H1 (cell line): ENCODE measurements around the gene CERT1. TPM values are rescaled to one million over a fixed set of nuclear protein-coding genes. Genes with fewer than 3 reads are reported as not detected.

Experiments used
- CTCF ChIA-PET: fragments of 300-600 bp; sonication (Branson Sonifier 250); formaldehyde crosslinking; loops from one replicate; lab custom pipeline; 2021; ENCODE audit not compliant: partially characterized antibody; lab: Charles Lee
- POLR2A ChIA-PET: fragments of 300-600 bp; sonication (Branson Sonifier 250); formaldehyde crosslinking; loops from one replicate; lab custom pipeline; 2021; ENCODE audit warnings: inconsistent platforms; ENCODE audit not compliant: partially characterized antibody; lab: Charles Lee
- DNase-seq, 2 experiments: peaks; one replicate each; pipeline versions ENCODE4 v3.0.0 to v3.0.0-alpha.2; 2010 to 2022; ENCODE audit warnings: low spot score in 2 of 2, low read depth in 1 of 2, mixed read lengths in 1 of 2
- FAIRE-seq: peaks from 2 replicates; lab custom pipeline; 2011; peaks lifted over from hg19 to GRCh38; lab: Jason Lieb, UNC
- H2AFZ ChIP-seq: 2 replicates; pipeline ENCODE4 v1.8.1; 2012; ENCODE audit warnings: low read length, inconsistent platforms
- H2AK5ac ChIP-seq: 2 replicates; pipeline ENCODE4 v1.6.1; 2013; ENCODE audit warnings: low read depth, low read length
- H2BK120ac ChIP-seq: replicated peaks from 2 replicates; pipeline ENCODE3; 2013; ENCODE audit warnings: low read depth, low read length, inconsistent platforms
- H2BK12ac ChIP-seq: 2 replicates; pipeline ENCODE4 v1.6.1; 2013; ENCODE audit warnings: low read depth, low read length
- H2BK15ac ChIP-seq: 2 replicates; pipeline ENCODE4 v1.6.1; 2013; ENCODE audit warnings: low read length
- H2BK20ac ChIP-seq: 2 replicates; pipeline ENCODE4 v1.6.1; 2013; ENCODE audit warnings: low read length
- H2BK5ac ChIP-seq: 2 replicates; pipeline ENCODE4 v1.6.1; 2013; ENCODE audit warnings: low read depth, low read length
- H3K14ac ChIP-seq: 2 replicates; pipeline ENCODE4 v1.6.1; 2013; ENCODE audit warnings: inconsistent platforms; ENCODE audit not compliant: insufficient read length
- H3K18ac ChIP-seq: 2 replicates; pipeline ENCODE4 v1.6.1; 2013; ENCODE audit warnings: low read length; ENCODE audit errors: extremely low read depth
- H3K23ac ChIP-seq: 2 replicates; pipeline ENCODE4 v1.6.1; 2013; ENCODE audit warnings: inconsistent platforms; ENCODE audit not compliant: insufficient read length
- H3K23me2 ChIP-seq: 2 replicates; pipeline ENCODE4 v1.6.1; 2013; ENCODE audit warnings: low read depth, low read length
- H3K27ac ChIP-seq: 2 replicates; pipeline ENCODE4 v1.6.1; 2011; ENCODE audit warnings: low read depth, low read length, inconsistent platforms
- H3K27me3 ChIP-seq, 4 experiments: replicated peaks in 1 of 4; 1 replicate in 1 of 4; 2 replicates in 3 of 4; pipeline versions ENCODE4 v1.6.1 to v1.8.1; 2011 to 2013; ENCODE audit warnings: low read length in 3 of 4, mild to moderate bottlenecking in 3 of 4, inconsistent platforms in 2 of 4, mixed read lengths in 2 of 4, moderate library complexity in 1 of 4; ENCODE audit not compliant: control insufficient read depth in 3 of 4, insufficient read depth in 3 of 4; ENCODE audit errors: extremely low read depth in 1 of 4
- H3K36me3 ChIP-seq, 4 experiments: 2 replicates each; pipeline versions ENCODE4 v1.6.1 to v1.8.1; 2011 to 2013; ENCODE audit warnings: mild to moderate bottlenecking in 4 of 4, low read length in 3 of 4, moderate library complexity in 2 of 4, control low read depth in 1 of 4, inconsistent platforms in 1 of 4; ENCODE audit not compliant: insufficient read depth in 4 of 4, control insufficient read depth in 2 of 4
- H3K4ac ChIP-seq: replicated peaks from 2 replicates; pipeline ENCODE3; 2013; ENCODE audit warnings: low read length, low read depth, mixed read lengths, inconsistent platforms; ENCODE audit not compliant: insufficient read length
- H3K4me1 ChIP-seq, 4 experiments: replicated peaks in 1 of 4; 1 replicate in 1 of 4; 2 replicates in 3 of 4; pipeline versions ENCODE4 v1.6.1 to v1.8.1; 2011 to 2013; ENCODE audit warnings: low read length in 3 of 4, inconsistent platforms in 2 of 4, mixed read lengths in 1 of 4; ENCODE audit not compliant: insufficient read depth in 4 of 4, control insufficient read depth in 3 of 4
- H3K4me2 ChIP-seq, 2 experiments: 2 replicates each; pipeline versions ENCODE4 v1.6.1 to v1.8.1; 2011 to 2013; ENCODE audit warnings: low read depth in 2 of 2, low read length in 2 of 2, control low read depth in 1 of 2, inconsistent platforms in 1 of 2, mild to moderate bottlenecking in 1 of 2; ENCODE audit not compliant: insufficient read depth in 1 of 2
- H3K4me3 ChIP-seq, 4 experiments: fragments of 200-600, 300-600 bp in 1 of 4; sonication (generic), shearing (Covaris generic), sonication (Bioruptor Twin) in 1 of 4; 2 replicates each; pipeline versions ENCODE4 v1.5.1 to v1.8.1; 2011 to 2016; ENCODE audit warnings: low read length in 4 of 4, low read depth in 3 of 4, control low read depth in 2 of 4, inconsistent platforms in 2 of 4, mild to moderate bottlenecking in 2 of 4, mixed read lengths in 1 of 4, moderate library complexity in 1 of 4; ENCODE audit not compliant: insufficient read depth in 2 of 4; ENCODE audit errors: extremely low read depth in 1 of 4
- H3K56ac ChIP-seq: replicated peaks from 2 replicates; pipeline ENCODE3; 2013; ENCODE audit warnings: low read depth, mild to moderate bottlenecking, mixed read lengths, low read length, inconsistent platforms; ENCODE audit not compliant: insufficient read length
- H3K79me1 ChIP-seq: 2 replicates; pipeline ENCODE4 v1.6.1; 2013; ENCODE audit warnings: low read depth, low read length, control low read depth
- H3K79me2 ChIP-seq, 2 experiments: 2 replicates each; pipeline versions ENCODE4 v1.6.1 to v1.8.1; 2012 to 2013; ENCODE audit warnings: low read length in 2 of 2, mild to moderate bottlenecking in 2 of 2, inconsistent platforms in 1 of 2; ENCODE audit not compliant: insufficient read depth in 2 of 2, control insufficient read depth in 1 of 2
- H3K9ac ChIP-seq, 4 experiments: replicated peaks in 1 of 4; 1 replicate in 1 of 4; 2 replicates in 3 of 4; pipeline versions ENCODE4 v1.6.1 to v1.8.1; 2011 to 2013; ENCODE audit warnings: low read depth in 3 of 4, low read length in 3 of 4, control low read depth in 2 of 4, mild to moderate bottlenecking in 2 of 4, moderate library complexity in 2 of 4, inconsistent platforms in 1 of 4; ENCODE audit errors: extremely low read depth in 1 of 4
- H3K9me3 ChIP-seq, 2 experiments: 2 replicates each; pipeline versions ENCODE4 v1.6.1 to v1.8.1; 2012 to 2013; ENCODE audit warnings: mild to moderate bottlenecking in 2 of 2, moderate library complexity in 2 of 2, control low read depth in 1 of 2, inconsistent platforms in 1 of 2, low read depth in 1 of 2, low read length in 1 of 2, mixed read lengths in 1 of 2; ENCODE audit not compliant: insufficient read depth in 2 of 2
- H4K20me1 ChIP-seq, 2 experiments: replicated peaks in 1 of 2; 2 replicates each; pipeline versions ENCODE3 to v1.8.1; 2011 to 2013; ENCODE audit warnings: inconsistent platforms in 2 of 2, low read length in 2 of 2, mild to moderate bottlenecking in 1 of 2; ENCODE audit not compliant: insufficient read depth in 2 of 2, control insufficient read depth in 1 of 2
- H4K5ac ChIP-seq: 2 replicates; pipeline ENCODE4 v1.6.1; 2013; ENCODE audit warnings: low read length, low read depth, mixed read lengths, inconsistent platforms; ENCODE audit not compliant: insufficient read length
- H4K8ac ChIP-seq: 2 replicates; pipeline ENCODE4 v1.8.0; 2013; ENCODE audit warnings: mild to moderate bottlenecking, moderate library complexity, low read length, inconsistent platforms; ENCODE audit not compliant: insufficient read depth; ENCODE audit errors: extremely low read depth
- H4K91ac ChIP-seq: replicated peaks from 2 replicates; pipeline ENCODE3; 2013; ENCODE audit warnings: low read length, mixed read lengths, inconsistent platforms; ENCODE audit not compliant: insufficient read length
- CREB1 ChIP-seq: IDR thresholded peaks from 2 replicates; pipeline ENCODE4 v1.6.1; 2012; ENCODE audit warnings: inconsistent platforms
- EGR1 ChIP-seq: IDR thresholded peaks from 2 replicates; pipeline ENCODE4 v1.6.1; 2011; ENCODE audit warnings: low read depth, low read length, borderline replicate concordance
- FOSL1 ChIP-seq: IDR thresholded peaks from 2 replicates; pipeline ENCODE4 v1.6.1; 2011; ENCODE audit warnings: mild to moderate bottlenecking, low read depth, low read length, moderate library complexity; ENCODE audit not compliant: insufficient read depth
- GTF2F1 ChIP-seq: IDR thresholded peaks from 2 replicates; pipeline ENCODE4 v1.6.1; 2012; ENCODE audit warnings: low read depth, low read length, improper control_type of control experiment, borderline replicate concordance
- MAFK ChIP-seq: IDR thresholded peaks from 2 replicates; pipeline ENCODE4 v1.6.1; 2012; ENCODE audit warnings: low read depth, mild to moderate bottlenecking, improper control_type of control experiment, low read length
- NANOG ChIP-seq: IDR thresholded peaks from 2 replicates; pipeline ENCODE4 v1.6.1; 2011; ENCODE audit warnings: low read length, low read depth, mild to moderate bottlenecking, inconsistent platforms; ENCODE audit not compliant: insufficient read depth, poor library complexity, severe bottlenecking
- NRF1 ChIP-seq: IDR thresholded peaks from 2 replicates; pipeline ENCODE4 v1.6.1; 2011; ENCODE audit warnings: mild to moderate bottlenecking, low read depth, low read length, improper control_type of control experiment
- PHF8 ChIP-seq: fragments of 200-600 bp; sonication (generic); conservative IDR thresholded peaks from 2 replicates; pipeline ENCODE4 v1.7.1; 2012; ENCODE audit warnings: low read depth, mild to moderate bottlenecking, inconsistent platforms, low read length, moderate library complexity
- POLR2A ChIP-seq, 2 experiments: IDR thresholded peaks; 1 replicate in 1 of 2; 2 replicates in 1 of 2; pipeline ENCODE4 v1.6.1; 2011; ENCODE audit warnings: low read depth in 2 of 2, low read length in 2 of 2, mild to moderate bottlenecking in 2 of 2; ENCODE audit errors: control extremely low read depth in 1 of 2
- POLR2AphosphoS5 ChIP-seq: IDR thresholded peaks from 2 replicates; pipeline ENCODE4 v1.6.1; 2011; ENCODE audit warnings: low read depth, low read length
- RFX5 ChIP-seq: IDR thresholded peaks from 2 replicates; pipeline ENCODE4 v1.6.1; 2011; ENCODE audit warnings: low read depth, low read length, improper control_type of control experiment, borderline replicate concordance
- RXRA ChIP-seq: IDR thresholded peaks from 2 replicates; pipeline ENCODE4 v1.6.1; 2011; ENCODE audit warnings: low read depth, mild to moderate bottlenecking, low read length, moderate library complexity; ENCODE audit not compliant: insufficient read depth
- TCF12 ChIP-seq: IDR thresholded peaks from 2 replicates; pipeline ENCODE4 v1.6.1; 2011; ENCODE audit warnings: low read depth, mild to moderate bottlenecking, low read length
- WGBS, 2 experiments: shearing (Covaris generic) in 1 of 2; methylation state at CpG; one replicate each; pipeline versions ENCODE4 v1.1.6 to v1.1.7; 2013 to 2015; ENCODE audit warnings: low lambda C conversion rate in 2 of 2, mixed read lengths in 2 of 2, inconsistent platforms in 1 of 2, low coverage in 1 of 2, missing lambda C conversion rate in 1 of 2; ENCODE audit not compliant: insufficient replicate concordance in 2 of 2, insufficient coverage in 1 of 2, insufficient read length in 1 of 2; ENCODE audit errors: extremely low coverage in 1 of 2, missing lambda C conversion rate in 1 of 2; 5-methylcytosine and 5-hydroxymethylcytosine counted together
- polyA plus RNA-seq, 7 experiments: library from polyadenylated mRNA; depleted of rRNA in 3 of 7; stranded (reverse) in 5 of 7; unstranded in 2 of 7; fragments of >200 nt in 5 of 7; fragments of 200-250 nt in 2 of 7; gene quantifications; 1 replicate in 5 of 7; 2 replicates in 1 of 7; 4 replicates in 1 of 7; pipeline versions ENCODE4 v1.2.1 to v1.2.3, GENCODE V29; 2011 to 2013; ENCODE audit warnings: missing spikeins in 2 of 7, mixed read lengths in 2 of 7
- total RNA-seq: library from RNA; stranded (reverse); fragmentation: NEBNext Ultra II Directional; extraction: Animal tissue kit (Norgen Biotek cat#: 25700); gene quantifications from 2 replicates; pipeline ENCODE4 v1.2.1, GENCODE V29; 2021
- TF ChIP-seq, protein P1 (sequence below): IDR thresholded peaks from 2 replicates; pipeline ENCODE4 v1.6.1; 2011; ENCODE audit warnings: low read length, improper control_type of control experiment

Gene CERT1
- total and polyA plus RNA-seq, 2 of the 8 experiments (the other 6 are each of a cell fraction or from before 2014, with no cell fraction given): 7.8 to 55.3 TPM

GRCh38 chr5:75381456-75381855 is 130.0 kb downstream of the CERT1 start:
- H3K56ac ChIP-seq: no peak overlapping the region
- H3K23ac ChIP-seq: no peak overlapping the region
- H3K4me3 ChIP-seq: no peak overlapping the region
- H4K5ac ChIP-seq: no peak overlapping the region
- no peaks in the 10 kb centered on the region for H3K79me2 ChIP-seq
- no peak overlapping the region for H2BK12ac ChIP-seq
- H2AK5ac ChIP-seq: no peak overlapping the region
- no peaks in the 10 kb centered on the region for H3K4me1 ChIP-seq
- H3K18ac ChIP-seq: no peak overlapping the region
- no peak overlapping the region for H4K91ac ChIP-seq
- no peak overlapping the region for H2BK20ac ChIP-seq
- H2AFZ ChIP-seq: no peak overlapping the region
- H3K9me3 ChIP-seq: no peaks in the 10 kb centered on the region
- H2BK120ac ChIP-seq: no peak overlapping the region
- no peaks in the 10 kb centered on the region for H3K79me1 ChIP-seq
- FAIRE-seq: no peak
- POLR2A ChIA-PET: no interaction called here
- H4K20me1 ChIP-seq: no peaks in the 10 kb centered on the region
- CTCF ChIA-PET: interaction anchor here (1.0 to 1.1 kb wide), 2 partner anchors 144 to 299 kb away, joined by 3 to 5 read pairs; no protein-coding TSS in a partner anchor
- H3K9ac ChIP-seq: no peak overlapping the region
- H3K36me3 ChIP-seq: peaks cover 3 to 41% (median 9%) of the 10 kb centered on the region in 4 experiments; a peak in 6 of 8 replicates
- H2BK5ac ChIP-seq: no peak overlapping the region
- H3K23me2 ChIP-seq: no peaks in the 10 kb centered on the region
- H3K27me3 ChIP-seq: peaks cover 0 to 1% (median 0%) of the 10 kb centered on the region in 4 experiments; a peak in 1 of 7 replicates
- H2BK15ac ChIP-seq: no peak overlapping the region
- H3K4ac ChIP-seq: no peak overlapping the region
- no peak overlapping the region for H3K14ac ChIP-seq
- H4K8ac ChIP-seq: no peak overlapping the region
- no peak overlapping the region for H3K4me2 ChIP-seq
- no peak for DNase-seq
- WGBS, 2 experiments: 88% methylated on average over 4 of the region's 4 CpGs; no CpG with 5 or more reads in 1 of the 2 experiments
- H3K27ac ChIP-seq: no peak overlapping the region
- TF ChIP-seq, protein P1, sequence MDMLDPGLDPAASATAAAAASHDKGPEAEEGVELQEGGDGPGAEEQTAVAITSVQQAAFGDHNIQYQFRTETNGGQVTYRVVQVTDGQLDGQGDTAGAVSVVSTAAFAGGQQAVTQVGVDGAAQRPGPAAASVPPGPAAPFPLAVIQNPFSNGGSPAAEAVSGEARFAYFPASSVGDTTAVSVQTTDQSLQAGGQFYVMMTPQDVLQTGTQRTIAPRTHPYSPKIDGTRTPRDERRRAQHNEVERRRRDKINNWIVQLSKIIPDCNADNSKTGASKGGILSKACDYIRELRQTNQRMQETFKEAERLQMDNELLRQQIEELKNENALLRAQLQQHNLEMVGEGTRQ: no peak
- TF ChIP-seq MAFK (no peak), POLR2A (IDR thresholded peaks at IDR 0.05; ENCODE audit: control extremely low read depth in 1 of 2, low read depth in 2 of 2, low read length in 2 of 2) (no peak), POLR2AphosphoS5 (no peak), RXRA (no peak), GTF2F1 (no peak), FOSL1 (no peak), CREB1 (no peak), NANOG (no peak), RFX5 (no peak), TCF12 (no peak), NRF1 (no peak), PHF8 (no peak), EGR1 (no peak)
